Activated CD8-positive, alpha-beta memory T cell treated with anti-CD3 and anti-CD28 coated beads for 1 hour (primary cell): ENCODE data around the gene MEIS1.

Experiments
- DNase-seq, 2 donors: peaks; one replicate each; pipeline ENCODE4 v3.0.0-alpha.2; 2020; ENCODE audit warnings: low read depth in 1 of 2; ENCODE audit errors: extremely low read depth in 1 of 2

MEIS1 gene

DNA sequence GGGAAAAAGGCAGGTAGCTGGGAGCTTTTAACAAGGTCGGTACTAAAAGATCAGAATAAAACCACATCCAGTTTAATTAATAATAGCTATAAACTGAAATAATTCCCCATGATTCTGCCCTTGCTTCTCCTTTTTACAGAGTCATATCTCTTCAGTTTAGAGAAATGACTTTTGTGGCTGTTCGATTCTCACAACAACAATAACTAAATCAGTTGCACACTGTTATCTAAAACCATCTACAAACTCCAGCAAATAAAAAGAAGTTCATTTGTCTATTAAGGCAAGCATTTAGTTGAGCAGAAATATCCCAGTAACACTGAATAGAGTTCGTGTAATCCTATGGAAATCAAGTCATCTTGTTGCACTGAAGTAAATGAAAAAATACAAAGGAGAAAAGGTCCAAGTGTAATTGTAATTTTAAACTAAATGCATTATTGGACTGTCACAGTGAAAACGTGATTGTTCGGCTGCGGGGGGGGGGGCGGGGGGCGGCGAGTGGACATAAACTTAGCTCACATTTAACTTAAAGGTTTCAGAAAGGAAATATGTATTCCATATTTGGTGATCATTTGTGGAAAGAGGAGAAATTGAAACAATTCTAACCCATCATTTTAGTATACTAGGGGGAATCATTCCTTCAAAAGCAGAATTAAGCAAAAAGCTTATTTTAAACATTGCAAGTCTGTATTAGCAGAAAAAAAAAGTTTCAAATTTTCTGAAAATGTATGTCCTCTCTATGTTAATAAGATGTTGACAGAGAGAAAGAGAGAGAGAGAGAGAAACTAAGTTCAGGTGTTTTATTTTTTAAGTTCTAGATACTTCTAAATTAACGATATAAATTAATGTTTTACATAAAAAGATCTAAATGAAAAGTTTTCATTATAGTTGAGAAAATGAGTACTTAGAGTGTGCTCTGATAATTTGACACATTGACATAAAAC, 144.5 kb downstream of the MEIS1 start:
- DNase-seq: no peak

DNA sequence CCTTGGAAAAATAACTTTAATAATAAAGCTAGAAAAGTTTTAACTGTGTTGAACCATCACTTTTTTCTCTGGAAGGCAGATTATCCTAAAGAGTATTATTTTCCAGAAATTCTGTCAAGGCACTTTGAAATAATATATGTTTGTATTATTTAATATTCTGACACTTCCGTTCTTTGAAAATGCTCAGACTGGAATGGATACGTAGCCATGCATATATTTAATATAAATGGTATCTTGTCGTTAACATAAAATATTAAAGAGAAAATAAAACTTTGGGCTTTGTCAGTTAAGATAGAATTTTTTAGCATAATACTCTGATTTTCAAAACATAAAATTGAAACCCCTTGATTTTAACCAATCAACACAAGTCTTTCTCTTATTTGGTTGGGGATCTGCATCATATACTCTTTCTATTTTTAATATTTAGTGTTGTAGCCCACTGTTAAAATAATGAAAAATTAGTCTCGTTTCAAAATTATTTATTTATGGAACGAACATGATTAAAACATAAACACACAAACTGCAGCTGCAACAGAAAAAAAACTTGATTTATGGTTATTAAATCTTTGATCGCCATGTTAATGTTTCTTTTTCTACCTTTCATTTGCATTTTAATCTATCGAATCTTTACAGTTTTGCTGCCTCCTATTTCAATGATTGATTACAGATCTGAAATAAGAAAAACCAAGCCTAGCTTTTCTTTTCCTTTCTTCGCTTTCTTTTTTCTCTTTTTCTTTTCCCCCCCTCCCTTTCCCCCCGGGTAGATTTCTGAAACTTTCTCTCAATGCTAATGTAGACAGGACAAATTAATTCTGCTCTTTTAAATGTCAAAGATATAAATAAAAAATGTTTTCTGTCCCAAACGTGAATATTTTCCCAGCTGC, 145.5 kb downstream of the MEIS1 start:
- DNase-seq: no peak

DNA sequence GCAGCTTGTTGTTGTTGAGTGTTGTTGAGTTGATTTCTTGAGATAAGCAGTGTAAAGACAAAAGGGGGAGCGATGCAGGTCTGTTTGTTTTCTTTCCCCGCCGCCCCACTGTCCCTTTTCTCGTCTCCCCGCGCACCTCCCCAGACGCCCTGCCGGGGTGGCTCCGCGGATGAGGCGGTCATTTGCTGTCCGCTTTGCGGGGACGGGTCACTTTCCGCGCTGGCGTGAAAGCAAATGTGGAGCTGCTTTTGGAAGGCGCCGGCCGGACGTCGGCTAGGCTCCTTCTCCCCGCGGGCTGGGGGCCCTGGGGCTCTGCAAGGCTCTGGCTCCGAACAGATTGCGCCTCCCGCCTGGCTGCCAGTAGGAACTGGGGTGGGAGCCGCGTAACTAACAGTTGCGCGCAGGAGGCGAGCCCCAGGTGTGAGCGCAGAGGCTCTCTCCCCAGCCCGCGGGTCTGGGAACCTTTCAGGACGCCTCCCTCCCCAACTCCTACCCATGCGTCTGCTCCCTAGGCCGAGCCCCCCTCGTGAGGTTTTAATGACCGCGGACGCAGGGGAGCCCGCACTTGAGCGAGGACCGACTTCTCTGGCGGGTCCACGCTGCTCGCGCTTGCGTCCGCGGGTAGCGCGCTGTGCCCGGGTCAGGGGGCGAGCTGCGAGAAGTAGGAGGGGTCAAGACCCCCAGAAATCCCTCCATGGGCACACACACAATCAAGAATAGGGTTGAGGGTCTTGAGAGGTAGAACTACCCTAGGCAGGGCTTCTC, 146.6 kb downstream of the MEIS1 start:
- no peak for DNase-seq

DNA sequence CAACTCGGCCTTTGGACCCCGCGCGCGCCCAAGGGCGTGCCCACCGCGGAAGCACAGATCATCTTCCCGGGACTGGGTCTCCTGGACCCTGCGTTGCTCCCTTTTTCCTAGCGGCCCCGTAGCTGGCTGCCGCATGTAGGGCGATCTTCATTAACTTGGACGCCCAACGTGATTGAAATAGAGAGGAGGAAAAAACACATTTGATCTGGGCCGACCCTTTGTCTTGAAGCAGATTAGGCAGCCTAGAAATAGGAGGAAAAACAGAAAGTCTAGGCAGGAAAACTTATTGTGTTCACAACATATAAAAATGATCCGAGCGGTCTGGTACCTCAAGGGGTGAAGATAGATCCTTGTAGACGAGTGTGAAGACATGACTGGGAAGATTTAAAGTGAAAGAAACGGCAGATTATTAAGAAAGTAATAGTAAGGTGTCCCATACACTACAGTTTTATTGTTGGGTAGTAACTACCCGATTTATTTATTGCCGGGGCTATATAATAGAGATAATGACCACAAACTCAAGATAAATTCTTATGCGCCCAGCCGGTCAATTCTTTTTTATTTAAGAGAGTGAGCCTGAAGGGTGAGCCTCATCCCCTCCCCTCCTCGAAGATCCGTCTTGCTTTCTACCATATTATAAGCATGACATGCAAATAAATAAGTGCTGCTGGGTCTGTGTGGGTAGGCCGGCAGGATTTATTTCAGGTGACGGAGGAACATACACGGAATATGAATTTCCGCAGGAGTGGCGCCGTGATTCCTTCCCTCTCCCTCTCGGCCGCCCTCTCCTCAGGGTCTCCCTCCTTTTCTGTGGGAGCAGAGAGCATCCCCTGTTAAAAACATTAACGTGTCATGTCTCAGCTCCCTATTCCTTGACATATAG, 147.4 kb downstream of the MEIS1 start:
- DNase-seq: no peak

DNA sequence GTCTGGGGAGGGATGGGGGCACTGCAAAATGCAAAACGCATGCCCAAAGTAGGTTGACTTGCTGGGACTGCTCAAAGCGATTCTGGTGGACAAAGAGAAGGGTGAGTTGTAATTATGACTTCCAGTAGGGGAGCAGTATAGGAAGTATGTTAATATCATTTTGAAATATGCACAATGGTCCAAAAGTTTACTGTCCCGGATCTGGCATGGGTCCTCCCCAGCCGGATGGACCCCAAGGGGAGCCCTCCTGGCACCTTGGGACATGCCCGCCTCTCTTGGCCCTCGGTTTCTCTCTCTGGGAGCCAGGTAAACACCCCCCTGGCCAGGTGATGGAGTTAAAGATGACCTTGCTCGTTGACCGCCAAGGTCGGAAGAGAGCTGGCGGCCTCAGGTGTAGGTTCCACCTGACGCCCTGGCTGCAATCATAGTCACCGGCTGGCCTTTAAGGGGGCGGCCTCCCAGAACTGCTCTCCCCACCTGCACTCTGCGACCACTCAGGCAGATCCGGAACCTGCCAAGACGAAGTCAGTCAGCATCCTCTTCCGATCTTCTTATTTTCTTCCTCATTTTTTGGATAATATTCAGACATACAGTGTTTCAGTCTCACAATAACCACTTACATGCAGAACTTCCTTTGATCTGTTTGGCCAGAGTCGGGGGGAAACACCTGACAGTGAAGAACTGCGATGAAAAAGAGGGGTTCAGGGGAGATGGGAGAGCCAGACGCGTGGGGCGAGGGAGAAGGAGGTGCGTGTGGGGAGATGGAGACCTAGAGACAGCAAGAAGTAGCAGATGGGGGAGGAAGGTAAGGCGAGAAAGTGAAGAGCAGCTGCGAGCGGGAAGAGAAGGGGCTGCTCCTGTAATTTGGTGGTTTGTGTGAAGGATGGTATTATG, 148.3 kb downstream of the MEIS1 start:
- no peak for DNase-seq

DNA sequence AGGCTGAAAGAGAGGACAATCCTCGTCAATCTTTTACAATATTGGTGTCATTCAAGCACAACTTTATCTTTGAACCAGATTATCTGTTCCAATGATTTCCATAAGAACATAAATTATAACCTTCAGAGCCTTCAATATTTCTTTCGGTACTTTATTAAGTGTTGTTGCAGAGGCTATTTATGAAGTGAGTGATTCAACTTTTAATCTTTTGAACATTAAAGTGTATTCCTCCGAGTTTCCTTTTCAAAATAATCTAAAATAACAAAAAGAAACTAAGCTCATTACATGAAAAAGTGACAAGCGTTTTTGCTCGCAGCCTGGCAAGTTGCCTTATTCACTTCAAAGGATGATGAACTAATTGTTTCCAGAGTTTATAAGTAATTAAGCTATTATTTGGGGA, 149.0 kb downstream of the MEIS1 start:
- no peak for DNase-seq

DNA sequence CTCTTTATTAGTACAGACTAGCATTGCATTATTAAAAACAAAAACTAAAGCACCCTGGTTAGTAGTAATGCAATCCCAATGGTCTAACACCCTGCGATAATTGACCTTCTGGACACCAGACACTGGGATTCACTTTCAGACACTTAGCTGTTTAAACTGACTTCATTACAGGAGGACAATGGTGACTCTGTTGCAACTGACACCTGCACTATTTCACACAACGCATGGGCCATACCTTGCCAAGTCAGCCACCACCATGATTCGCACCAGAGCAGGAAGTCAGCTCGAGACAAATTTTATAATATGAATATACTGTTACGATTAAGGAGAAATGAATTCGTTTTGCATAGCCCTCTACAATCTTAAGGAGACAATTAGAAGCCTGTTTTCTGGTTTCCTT, 150.7 kb downstream of the MEIS1 start:
- DNase-seq: no peak

DNA sequence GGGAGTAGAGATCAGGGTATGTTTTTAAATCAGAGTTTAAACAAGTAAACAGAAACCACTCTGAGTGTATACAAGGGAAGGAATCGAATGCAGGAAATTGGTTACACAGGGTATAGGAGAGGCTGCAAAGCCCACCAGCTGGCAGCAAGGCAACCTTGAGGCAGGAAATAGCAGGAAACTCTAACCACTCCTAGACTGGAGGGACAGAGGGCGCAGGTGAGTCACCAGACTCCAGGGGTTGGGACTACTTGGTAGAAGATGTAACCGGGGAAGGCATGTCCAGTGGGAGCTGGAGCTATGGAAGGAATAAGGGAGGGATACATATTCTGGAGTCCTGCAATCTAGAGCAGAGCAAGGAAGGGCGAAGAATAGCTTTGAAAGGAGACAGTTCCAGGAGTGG, 152.3 kb downstream of the MEIS1 start:
- no peak for DNase-seq

DNA sequence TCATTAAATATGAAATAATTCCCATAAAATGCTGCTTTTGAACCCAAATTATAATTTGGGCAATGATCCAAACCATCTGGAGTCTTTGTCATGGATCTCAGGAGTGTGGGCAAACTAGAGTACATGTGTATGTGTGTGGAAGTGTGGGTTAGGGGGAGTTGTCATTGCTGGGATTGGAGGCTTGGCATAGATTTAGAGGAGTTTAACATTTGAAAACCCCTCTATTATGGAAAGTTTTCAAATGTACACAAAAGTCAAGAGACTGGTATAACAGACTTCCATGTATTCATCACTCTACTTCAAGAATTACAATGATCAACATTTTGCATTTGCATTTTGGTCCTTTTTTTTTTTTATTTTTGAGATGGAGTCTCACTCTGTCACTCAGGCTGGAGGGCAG, 159.1 kb downstream of the MEIS1 start:
- no peak for DNase-seq

DNA sequence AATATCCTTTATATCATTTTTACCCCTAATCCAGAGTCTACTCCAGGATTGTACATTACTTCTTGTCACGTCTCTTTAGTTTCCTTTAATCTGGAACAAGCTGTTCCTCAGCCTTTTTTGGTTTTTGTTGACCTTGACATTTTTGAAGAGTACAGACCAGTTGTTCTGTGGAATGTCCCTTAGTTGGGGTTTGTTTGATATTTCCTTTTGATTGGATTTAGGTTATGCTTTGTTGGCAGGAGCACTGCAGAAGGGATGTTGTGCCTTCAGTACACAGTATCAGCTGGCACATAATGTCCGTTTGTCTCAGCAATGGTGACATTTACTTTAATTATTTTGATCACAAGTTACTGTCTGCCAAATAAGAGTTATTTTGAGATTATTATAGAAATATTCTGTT, 160.6 kb downstream of the MEIS1 start:
- DNase-seq: no peak

DNA sequence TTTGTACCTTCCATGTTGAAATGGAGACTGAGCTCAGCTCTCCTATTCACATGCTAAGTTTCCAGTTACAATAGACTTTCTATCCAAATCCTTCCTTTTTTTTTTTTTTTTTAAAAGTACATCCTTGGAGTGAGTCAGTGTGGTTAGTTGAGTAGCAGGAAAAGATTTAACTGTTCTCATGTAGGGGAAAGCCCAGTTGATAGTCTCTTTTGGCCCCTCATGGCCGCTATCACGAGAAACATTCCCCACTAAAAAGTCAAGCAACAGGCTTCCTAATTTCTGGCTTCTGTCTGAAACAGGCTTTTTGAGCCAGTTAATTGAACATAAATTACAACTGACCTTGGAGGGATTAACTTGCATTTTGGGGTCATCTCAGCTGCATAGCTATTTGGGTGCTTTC, 161.3 kb downstream of the MEIS1 start:
- no peak for DNase-seq

DNA sequence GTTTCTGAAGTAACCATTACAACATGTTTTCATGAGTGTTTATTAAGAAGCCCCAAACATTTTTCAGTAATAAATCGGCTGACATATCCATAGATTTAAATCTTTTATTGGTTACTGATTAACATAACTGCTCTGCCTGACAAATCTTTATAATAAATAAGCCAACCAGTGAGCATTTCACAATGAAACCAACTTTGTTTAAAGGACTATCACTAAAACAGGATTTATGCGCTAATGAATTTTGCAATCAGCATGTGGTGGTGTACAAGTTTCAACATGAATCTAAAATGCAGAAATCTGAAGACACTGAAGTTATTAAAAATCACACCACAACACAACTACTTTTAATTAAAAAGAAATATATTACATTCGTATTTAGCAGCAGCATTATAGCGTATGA, 166.7 kb downstream of the MEIS1 start:
- no peak for DNase-seq

DNA sequence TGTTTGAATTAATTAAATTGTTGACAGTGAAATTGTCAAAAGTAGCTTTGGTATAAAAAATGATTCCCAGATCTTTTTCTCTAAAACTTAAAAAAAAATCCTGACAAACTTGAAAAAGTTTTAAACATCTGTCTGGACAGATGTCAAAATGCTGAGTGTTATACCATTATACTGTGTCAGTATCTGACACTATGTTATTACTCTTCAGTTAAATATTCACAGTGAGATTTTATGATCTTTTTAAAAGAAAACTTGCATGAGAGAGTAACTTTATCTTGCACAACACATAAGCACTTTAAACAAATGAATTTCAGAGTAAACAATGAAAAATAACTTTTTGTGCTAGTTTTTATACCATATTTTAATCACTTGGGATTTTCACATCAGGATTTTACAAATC, 167.4 kb downstream of the MEIS1 start:
- DNase-seq: no peak

DNA sequence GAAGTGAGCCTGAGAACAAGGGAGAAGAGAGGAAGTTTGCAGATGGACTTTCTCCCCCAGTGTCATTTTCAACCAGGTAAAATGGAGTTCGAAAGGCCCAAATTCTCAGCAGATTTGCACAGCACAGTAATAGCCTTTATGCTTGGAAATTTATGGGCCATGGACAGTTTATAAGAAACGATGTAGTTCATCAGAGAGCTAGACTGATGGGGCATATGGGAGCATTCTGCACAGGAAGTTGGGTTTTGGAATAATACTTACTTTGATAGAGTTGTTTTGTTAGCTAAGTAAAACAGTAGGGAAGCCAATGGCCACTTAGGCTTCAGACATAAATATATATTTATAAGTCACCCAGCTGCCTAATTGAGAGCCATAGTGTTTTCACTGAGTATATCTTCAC, 169.4 kb downstream of the MEIS1 start:
- no peak for DNase-seq

DNA sequence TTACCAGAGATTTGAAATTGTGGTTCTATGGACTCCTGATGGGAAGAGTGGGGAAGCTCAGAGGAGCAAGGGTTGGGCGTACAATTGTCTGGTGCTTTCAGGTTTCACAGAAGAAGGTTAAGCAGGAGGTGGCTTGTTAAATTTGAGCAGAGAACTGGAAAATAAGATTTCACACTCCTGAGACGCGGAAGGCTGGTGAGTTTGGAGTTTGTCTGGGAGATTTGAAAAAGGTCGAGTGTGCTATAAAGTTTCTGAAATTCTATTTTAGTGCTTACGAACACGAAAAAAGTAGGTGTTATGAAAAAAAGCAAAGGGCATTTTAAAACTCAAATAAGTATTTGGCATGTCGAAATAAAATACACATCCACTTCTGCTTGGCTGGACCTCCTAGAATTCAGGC, 170.1 kb downstream of the MEIS1 start:
- no peak for DNase-seq

DNA sequence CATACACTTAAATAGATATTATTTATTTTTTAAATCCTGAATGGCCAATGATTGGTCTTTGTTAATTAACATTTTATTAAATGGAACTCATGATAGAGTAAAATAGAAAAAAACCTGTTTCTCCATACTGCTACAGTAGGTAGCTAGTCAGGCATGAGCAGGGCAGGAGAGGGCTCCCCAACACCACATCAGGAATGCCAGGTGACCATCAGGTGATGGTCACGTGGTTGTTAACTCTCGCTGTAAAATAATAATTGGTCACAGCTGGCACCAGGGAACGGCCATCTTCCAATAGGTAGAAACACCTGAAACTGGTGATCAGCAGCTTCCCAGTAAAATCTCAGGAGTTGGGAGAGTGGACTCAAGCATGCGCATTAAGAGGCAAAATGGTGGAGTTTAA, 172.2 kb downstream of the MEIS1 start:
- DNase-seq: no peak
